ENCODE measurements around the gene HHIPL1.

- TF ChIP-seq EZH2 (IDR thresholded peaks at IDR 0.05; ENCODE audit: borderline replicate concordance, low read length): no peak
- TF ChIP-seq CTCF (conservative IDR thresholded peaks at IDR 0.05 in 1 of 2, IDR thresholded peaks at IDR 0.05 in 1 of 2; ENCODE audit: extremely low read depth in 1 of 2, insufficient read depth in 1 of 2, low read depth in 1 of 2, low read length in 2 of 2): no peak
Observed at GRCh38 chr14:99604278-99604765, 40.6 kb upstream of the HHIPL1 start.
